ENCODE measurements around the gene EFEMP1.

DNA sequence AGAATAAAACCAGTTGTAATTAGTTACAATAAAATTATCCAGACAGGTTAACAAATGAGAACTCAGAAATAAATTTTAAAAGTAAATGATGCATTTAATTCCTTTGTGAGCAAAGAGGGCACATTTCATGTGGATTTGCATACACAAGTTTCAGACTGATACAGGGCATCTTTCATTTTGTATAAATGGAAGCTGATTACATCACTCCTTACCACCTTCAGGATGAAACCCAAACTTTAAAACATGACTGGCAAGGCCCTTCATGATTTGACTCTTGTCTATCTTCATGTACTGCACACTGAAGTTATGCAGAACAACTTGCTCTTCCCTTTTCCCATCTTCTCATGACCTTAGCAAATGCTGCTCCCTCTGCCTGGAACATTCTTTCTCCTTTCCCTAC is 26.9 kb downstream of the EFEMP1 start:
- no peak for TF ChIP-seq CTCF (IDR thresholded peaks at IDR 0.05)
- no peak for TF ChIP-seq POLR2A (IDR thresholded peaks at IDR 0.05)
